K562 (cell line): ENCODE data around the gene KRTAP1-4. TPM values are rescaled to one million over a fixed set of nuclear protein-coding genes. Genes with fewer than 3 reads are reported as not detected.

Source experiments
- ATAC-seq: fragments of 200-7000 bp; cut with Tn5 transposase; 3 replicates; pipeline ENCODE4 v1.9.1; 2020; ENCODE audit warnings: moderate library complexity
- BruUV-seq: library from RNA; stranded (reverse); fragments of 400-500 nt; replicated peaks from 2 replicates; lab custom pipeline; 2021; lab: Mats Ljungman, UMichigan
- CTCF ChIA-PET: fragments of 300-600 bp; formaldehyde crosslinking; extraction: SDS; loops from one replicate; lab custom pipeline; 2021; ENCODE audit warnings: low intra/inter-chr PET ratio; lab: Yijun Ruan, JAX
- POLR2A ChIA-PET: fragments of 300-600, 350-650 bp; sonication (Branson Sonifier 250); formaldehyde crosslinking; extraction: SDS; loops from one replicate; lab custom pipeline; 2021; ENCODE audit warnings: antibody characterized with exemption, inconsistent platforms; lab: Yijun Ruan, JAX
- DNase-seq, 4 experiments: peaks; one replicate each; pipeline versions ENCODE4 v3.0.0 to v3.0.0-alpha.2; 2011 to 2018; ENCODE audit warnings: low spot score in 3 of 4, mixed read lengths in 3 of 4; ENCODE audit errors: extremely low read depth in 1 of 4
- FAIRE-seq: peaks from 2 replicates; lab custom pipeline; 2011; peaks lifted over from hg19 to GRCh38; lab: Jason Lieb, UNC
- H2AFZ ChIP-seq: 2 replicates; pipeline ENCODE4 v1.6.0; 2011; ENCODE audit warnings: low read depth, low read length, control low read depth, inconsistent platforms
- H3K27ac ChIP-seq: fragments of 200-600 bp; 3 replicates; pipeline ENCODE4 v1.8.0; 2011; ENCODE audit warnings: low read depth, mild to moderate bottlenecking, control low read depth, inconsistent platforms, low read length, moderate library complexity, mixed read lengths; ENCODE audit errors: extremely low read depth
- H3K27me3 ChIP-seq, 2 experiments: fragments of 300-600 bp in 1 of 2; 2 replicates in 1 of 2; 3 replicates in 1 of 2; pipeline versions ENCODE4 v1.6.0 to v1.8.0; 2011; ENCODE audit warnings: inconsistent platforms in 2 of 2, low read length in 2 of 2, mild to moderate bottlenecking in 1 of 2, mixed read lengths in 1 of 2, moderate library complexity in 1 of 2; ENCODE audit not compliant: control insufficient read depth in 2 of 2, insufficient read depth in 2 of 2
- H3K36me3 ChIP-seq: fragments of 300-600 bp; 3 replicates; pipeline ENCODE4 v1.8.0; 2011; ENCODE audit warnings: mild to moderate bottlenecking, low read length, inconsistent platforms; ENCODE audit not compliant: control insufficient read depth, insufficient read depth
- H3K4me1 ChIP-seq, 2 experiments: fragments of 200-600 bp in 1 of 2; replicated peaks in 1 of 2; 2 replicates in 1 of 2; 3 replicates in 1 of 2; pipeline versions ENCODE4 v1.5.1 to v1.8.0; 2011; ENCODE audit warnings: inconsistent platforms in 2 of 2, low read length in 2 of 2, mild to moderate bottlenecking in 1 of 2, mixed read lengths in 1 of 2, moderate library complexity in 1 of 2; ENCODE audit not compliant: control insufficient read depth in 2 of 2, insufficient read depth in 2 of 2
- H3K4me2 ChIP-seq: 2 replicates; pipeline ENCODE4 v1.6.1; 2011; ENCODE audit warnings: low read length, control low read depth, inconsistent platforms, mixed read lengths; ENCODE audit not compliant: insufficient read depth
- H3K4me3 ChIP-seq: fragments of 200-600 bp; sonication (generic), shearing (Covaris generic); 2 replicates; pipeline ENCODE4 v1.5.1; 2016; ENCODE audit warnings: control low read depth, inconsistent platforms
- H3K79me2 ChIP-seq: fragments of 200-600 bp; 3 replicates; pipeline ENCODE4 v1.8.0; 2011; ENCODE audit warnings: low read length, inconsistent platforms; ENCODE audit not compliant: control insufficient read depth, insufficient read depth
- H3K9ac ChIP-seq, 2 experiments: 2 replicates each; pipeline versions ENCODE4 v1.6.0 to v1.6.1; 2011; ENCODE audit warnings: low read depth in 2 of 2, low read length in 2 of 2, control low read depth in 1 of 2, inconsistent platforms in 1 of 2, mild to moderate bottlenecking in 1 of 2, mixed read lengths in 1 of 2; ENCODE audit not compliant: insufficient read depth in 1 of 2
- H3K9me1 ChIP-seq: one replicate; pipeline ENCODE4 v1.6.0; 2011; ENCODE audit warnings: inconsistent platforms, mild to moderate bottlenecking, low read length, moderate library complexity; ENCODE audit not compliant: control insufficient read depth, insufficient read depth
- H3K9me3 ChIP-seq: replicated peaks from 2 replicates; pipeline ENCODE4 v1.5.1; 2011; ENCODE audit warnings: low read depth, low read length, inconsistent platforms; ENCODE audit not compliant: control insufficient read depth, insufficient read depth
- H4K20me1 ChIP-seq: replicated peaks from 2 replicates; pipeline ENCODE4 v1.6.1; 2011; ENCODE audit warnings: low read length, inconsistent platforms, mixed read lengths; ENCODE audit not compliant: control insufficient read depth, insufficient read depth
- ARNT ChIP-seq, 2 experiments: fragments of 450-650 bp; IDR thresholded peaks; 2 replicates each; pipeline ENCODE4 v1.6.1; 2016; ENCODE audit warnings: mild to moderate bottlenecking in 1 of 2
- ATF7 ChIP-seq: fragments of 450-650 bp; IDR thresholded peaks from 2 replicates; pipeline ENCODE4 v1.7.1; 2014; ENCODE audit warnings: mild to moderate bottlenecking, moderate library complexity
- CBX3 ChIP-seq, 2 experiments: IDR thresholded peaks; 1 replicate in 1 of 2; 2 replicates in 1 of 2; pipeline ENCODE4 v1.6.1; 2012; ENCODE audit warnings: inconsistent platforms in 2 of 2, low read length in 2 of 2, borderline replicate concordance in 1 of 2, control low read depth in 1 of 2
- CCNT2 ChIP-seq: IDR thresholded peaks from 2 replicates; pipeline ENCODE4 v1.6.1; 2011; ENCODE audit warnings: borderline replicate concordance, low read depth, mild to moderate bottlenecking, moderate library complexity, mixed read lengths, low read length; ENCODE audit not compliant: insufficient read length; ENCODE audit errors: extremely low read depth
- DDX20 ChIP-seq: fragments of 450-650 bp; IDR thresholded peaks from 2 replicates; pipeline ENCODE4 v1.6.1; 2016; ENCODE audit warnings: missing genetic modification characterization, low read depth, mild to moderate bottlenecking, missing compliant biosample characterization, moderate library complexity
- DMBX1 ChIP-seq: fragments of 250-450 bp; sonication (Bioruptor Pico); IDR thresholded peaks from 2 replicates; pipeline ENCODE4 v1.8.0; 2022; ENCODE audit warnings: inconsistent platforms, mild to moderate bottlenecking, moderate library complexity, borderline replicate concordance
- HMBOX1 ChIP-seq: sonication (generic); IDR thresholded peaks from 2 replicates; pipeline ENCODE4 v1.6.1; 2016
- MITF ChIP-seq: IDR thresholded peaks from 2 replicates; pipeline ENCODE4 v1.6.1; 2014; ENCODE audit warnings: antibody characterized with exemption
- MYBL2 ChIP-seq, 2 experiments: fragments of 450-650 bp in 1 of 2; sonication (generic) in 1 of 2; formaldehyde crosslinking in 1 of 2; IDR thresholded peaks; 2 replicates each; pipeline versions ENCODE4 v1.6.1 to v1.8.1; 2017 to 2022; ENCODE audit warnings: borderline replicate concordance in 1 of 2, inconsistent platforms in 1 of 2, low read depth in 1 of 2, mild to moderate bottlenecking in 1 of 2, missing genetic modification reagents in 1 of 2, moderate library complexity in 1 of 2
- NKRF ChIP-seq: fragments of 450-650 bp; IDR thresholded peaks from 2 replicates; pipeline ENCODE4 v1.6.1; 2016; ENCODE audit warnings: borderline replicate concordance
- PRMT5 ChIP-seq: sonication (generic); formaldehyde crosslinking; IDR thresholded peaks from 2 replicates; pipeline ENCODE4 v1.5.0; 2020; ENCODE audit warnings: missing genetic modification reagents
- RNF2 ChIP-seq: sonication (generic); IDR thresholded peaks from 2 replicates; pipeline ENCODE4 v1.6.1; 2016
- UBTF ChIP-seq, 2 experiments: IDR thresholded peaks; 2 replicates each; pipeline ENCODE4 v1.6.1; 2012; ENCODE audit warnings: improper control_type of control experiment in 2 of 2, low read depth in 2 of 2, low read length in 2 of 2, borderline replicate concordance in 1 of 2
- ZC3H4 ChIP-seq: sonication (generic); formaldehyde crosslinking; IDR thresholded peaks from 2 replicates; pipeline ENCODE4 v1.9.0; 2021; ENCODE audit warnings: missing genetic modification reagents, borderline replicate concordance
- ZNF347 ChIP-seq: fragments of 450-650 bp; formaldehyde crosslinking; IDR thresholded peaks from 2 replicates; pipeline ENCODE4 v1.4.0; 2020; ENCODE audit warnings: low read depth, mild to moderate bottlenecking, moderate library complexity
- ZNF551 ChIP-seq: fragments of 250-450 bp; sonication (Bioruptor Pico); IDR thresholded peaks from 2 replicates; pipeline ENCODE4 v1.5.0; 2021; ENCODE audit warnings: mild to moderate bottlenecking, moderate library complexity
- ZSCAN29 ChIP-seq: fragments of 450-650 bp; IDR thresholded peaks from 2 replicates; pipeline ENCODE4 v1.6.1; 2017
- WGBS: fragments of 100-300 bp; shearing (Covaris generic); methylation state at CpG from one replicate; pipeline ENCODE4 v1.1.6; 2016; ENCODE audit warnings: low coverage, mixed read lengths; ENCODE audit not compliant: insufficient coverage; ENCODE audit errors: missing lambda C conversion rate; 5-methylcytosine and 5-hydroxymethylcytosine counted together
- in situ Hi-C: fragments of 300-500 bp; cut with MboI; formaldehyde crosslinking; loops from 4 replicates; pipeline ENCODE4 v1.15.0; 2018; ENCODE audit warnings: inconsistent platforms, mixed read lengths
- intact Hi-C: fragments of 100-400 bp; cut with micrococcal nuclease; formaldehyde crosslinking; loops from 2 replicates; pipeline ENCODE4 v1.14.2; 2022
- polyA plus RNA-seq, 8 experiments: library from polyadenylated mRNA; depleted of rRNA in 4 of 8; stranded (reverse) in 5 of 8; unstranded in 3 of 8; fragments of >200 nt; fragmentation: Nextera tagmentation in 2 of 8; fragmentation: Illumina TruSeq in 1 of 8; extraction: Ambion mirVana in 2 of 8; extraction: Trizol in 1 of 8; gene quantifications; 2 replicates each; pipeline versions ENCODE4 v1.2.1 to v1.2.3, GENCODE V29; 2011 to 2014; ENCODE audit warnings: inconsistent platforms in 1 of 8, missing spikeins in 1 of 8
- total RNA-seq, 7 experiments: library from RNA; depleted of rRNA in 6 of 7; stranded (reverse); fragments of >200 nt in 6 of 7; fragmentation: Illumina TruSeq in 2 of 7; extraction: Trizol in 2 of 7; gene quantifications; 2 replicates each; pipeline versions ENCODE4 v1.2.1 to v1.2.3, GENCODE V29; 2011 to 2021; ENCODE audit warnings: low replicate concordance in 1 of 7

The KRTAP1-4 gene
- total and polyA plus RNA-seq, 9 of the 15 experiments (the other 6 are each of a cell fraction or from before 2014, with no cell fraction given): not detected

GRCh38 chr17:41064301-41064700 is 34.3 kb upstream of the KRTAP1-4 start:
- Histone ChIP-seq H3K36me3 (no peaks in the 10 kb centered on the region), H3K27ac (no peak overlapping the region), H3K4me2 (no peak overlapping the region), H3K4me3 (no peak overlapping the region), H3K9me3 (no peaks in the 10 kb centered on the region), H3K79me2 (no peaks in the 10 kb centered on the region), H3K4me1 (peaks cover 0 to 5% of the 10 kb centered on the region in 2 experiments; a peak in 2 of 5 replicates), H3K27me3 (peaks cover 0 to 4% of the 10 kb centered on the region in 2 experiments; a peak in 2 of 5 replicates), H4K20me1 (no peaks in the 10 kb centered on the region; the same call in 1 of the 2 replicates), H3K9ac (no peak overlapping the region), H2AFZ (no peak overlapping the region), H3K9me1 (no peaks in the 10 kb centered on the region)
- DNase-seq: no peak
- FAIRE-seq: no peak
- in situ Hi-C loops: no loop called here
- no peak for ATAC-seq
- 0% methylated on average over 1 of the region's 1 CpG for WGBS
- POLR2A ChIA-PET: no interaction called here
- intact Hi-C loops: no loop called here
- CTCF ChIA-PET: no interaction called here
- no TSS peak for BruUV-seq
- TF ChIP-seq MITF: no peak
- TF ChIP-seq RNF2: no peak
- no peak for TF ChIP-seq ATF7
- no peak for TF ChIP-seq DMBX1 (CRISPR knock-in tag)
- TF ChIP-seq UBTF (IDR thresholded peaks at IDR 0.05; ENCODE audit: borderline replicate concordance in 1 of 2, low read depth in 2 of 2, low read length in 2 of 2): no peak
- TF ChIP-seq PRMT5: no peak
- no peak for TF ChIP-seq ZSCAN29
- no peak for TF ChIP-seq HMBOX1
- TF ChIP-seq NKRF: no peak
- no peak for TF ChIP-seq DDX20 (tag)
- no peak for TF ChIP-seq CBX3 (IDR thresholded peaks at IDR 0.05; ENCODE audit: borderline replicate concordance in 1 of 2, low read length in 2 of 2)
- TF ChIP-seq ZNF347 (CRISPR knock-in tag): no peak
- no peak for TF ChIP-seq ZNF551 (CRISPR knock-in tag)
- no peak for TF ChIP-seq ZC3H4 (CRISPR knock-in tag)
- TF ChIP-seq ARNT (IDR thresholded peaks at IDR 0.05): no peak
- TF ChIP-seq MYBL2 (IDR thresholded peaks at IDR 0.05; ENCODE audit: low read depth): no peak
- no peak for TF ChIP-seq MYBL2 (CRISPR knock-in tag; IDR thresholded peaks at IDR 0.05; ENCODE audit: borderline replicate concordance)
- TF ChIP-seq CCNT2: no peak
